Osteocyte (in vitro differentiated cells): Measurements from ENCODE around the gene PRDM15. TPM values are rescaled to one million over a fixed set of nuclear protein-coding genes. Genes with fewer than 3 reads are reported as not detected.
"Not testable (repeated sequence)": the region's sequence is repeated elsewhere in the genome, so short reads cannot be mapped to it uniquely, and the experiment has no call there.

ENCODE experiments used
- DNase-seq: peaks from one replicate; pipeline ENCODE4 v3.0.0; 2021; ENCODE audit warnings: mixed read lengths; ENCODE audit not compliant: unreplicated experiment; ENCODE audit errors: extremely low spot score
- H3K27ac Mint-ChIP-seq: one replicate; pipeline ENCODE4 v1.8.0; 2021; ENCODE audit warnings: mild to moderate bottlenecking, mixed read lengths; ENCODE audit not compliant: unreplicated experiment
- H3K27me3 Mint-ChIP-seq: one replicate; pipeline ENCODE4 v1.8.0; 2021; ENCODE audit warnings: mixed read lengths; ENCODE audit not compliant: unreplicated experiment
- H3K36me3 Mint-ChIP-seq: one replicate; pipeline ENCODE4 v1.8.0; 2021; ENCODE audit warnings: mixed read lengths; ENCODE audit not compliant: unreplicated experiment
- H3K4me1 Mint-ChIP-seq: one replicate; pipeline ENCODE4 v1.8.0; 2021; ENCODE audit warnings: mixed read lengths; ENCODE audit not compliant: unreplicated experiment
- H3K4me3 Mint-ChIP-seq: one replicate; pipeline ENCODE4 v1.8.0; 2021; ENCODE audit warnings: mild to moderate bottlenecking, moderate library complexity, mixed read lengths; ENCODE audit not compliant: unreplicated experiment
- H3K9me3 Mint-ChIP-seq: one replicate; pipeline ENCODE4 v1.8.0; 2021; ENCODE audit warnings: mixed read lengths; ENCODE audit not compliant: unreplicated experiment
- total RNA-seq: library from RNA; stranded (reverse); gene quantifications from 2 replicates; pipeline ENCODE4 v1.2.1, GENCODE V29; 2021
- TF ChIP-seq, protein P1 (sequence below): fragments of 200-600 bp; sonication (generic); IDR thresholded peaks from 2 replicates; pipeline ENCODE4 v1.5.0; 2021; ENCODE audit warnings: antibody characterized with exemption, mild to moderate bottlenecking, moderate library complexity

Gene PRDM15
- total RNA-seq, 1 donor from 2014 or later = 11.4 TPM

DNA sequence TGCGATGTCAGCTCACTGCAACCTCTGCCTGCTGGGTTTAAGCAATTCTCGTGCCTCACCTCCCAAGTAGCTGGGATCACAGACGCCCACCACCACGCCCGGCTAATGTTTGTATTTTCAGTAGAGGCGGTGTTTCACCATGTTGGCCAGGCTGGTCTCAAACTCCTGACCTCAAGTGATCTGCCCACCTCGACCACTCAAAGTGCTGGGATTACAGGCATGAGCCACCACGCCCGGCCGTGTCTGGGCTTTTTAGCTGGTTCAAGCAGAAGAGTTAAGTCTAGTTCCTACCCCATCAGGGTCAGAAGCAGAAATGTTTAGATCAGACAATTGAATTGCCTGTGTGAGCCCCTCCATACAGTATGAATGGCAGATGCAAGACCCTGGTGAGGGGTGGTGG lies 84.5 kb downstream of the PRDM15 start:
- no peaks in the 10 kb centered on the region for H3K4me1 Mint-ChIP-seq
- peaks cover 6% of the 10 kb centered on the region for H3K36me3 Mint-ChIP-seq
- DNase-seq = no peak
- H3K27ac Mint-ChIP-seq = no peak overlapping the region
- peaks cover 9% of the 10 kb centered on the region for H3K27me3 Mint-ChIP-seq
- no peak overlapping the region for H3K4me3 Mint-ChIP-seq
- TF ChIP-seq, protein P1, sequence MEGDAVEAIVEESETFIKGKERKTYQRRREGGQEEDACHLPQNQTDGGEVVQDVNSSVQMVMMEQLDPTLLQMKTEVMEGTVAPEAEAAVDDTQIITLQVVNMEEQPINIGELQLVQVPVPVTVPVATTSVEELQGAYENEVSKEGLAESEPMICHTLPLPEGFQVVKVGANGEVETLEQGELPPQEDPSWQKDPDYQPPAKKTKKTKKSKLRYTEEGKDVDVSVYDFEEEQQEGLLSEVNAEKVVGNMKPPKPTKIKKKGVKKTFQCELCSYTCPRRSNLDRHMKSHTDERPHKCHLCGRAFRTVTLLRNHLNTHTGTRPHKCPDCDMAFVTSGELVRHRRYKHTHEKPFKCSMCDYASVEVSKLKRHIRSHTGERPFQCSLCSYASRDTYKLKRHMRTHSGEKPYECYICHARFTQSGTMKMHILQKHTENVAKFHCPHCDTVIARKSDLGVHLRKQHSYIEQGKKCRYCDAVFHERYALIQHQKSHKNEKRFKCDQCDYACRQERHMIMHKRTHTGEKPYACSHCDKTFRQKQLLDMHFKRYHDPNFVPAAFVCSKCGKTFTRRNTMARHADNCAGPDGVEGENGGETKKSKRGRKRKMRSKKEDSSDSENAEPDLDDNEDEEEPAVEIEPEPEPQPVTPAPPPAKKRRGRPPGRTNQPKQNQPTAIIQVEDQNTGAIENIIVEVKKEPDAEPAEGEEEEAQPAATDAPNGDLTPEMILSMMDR = no peak
- peaks cover 14% of the 10 kb centered on the region for H3K9me3 Mint-ChIP-seq

DNA sequence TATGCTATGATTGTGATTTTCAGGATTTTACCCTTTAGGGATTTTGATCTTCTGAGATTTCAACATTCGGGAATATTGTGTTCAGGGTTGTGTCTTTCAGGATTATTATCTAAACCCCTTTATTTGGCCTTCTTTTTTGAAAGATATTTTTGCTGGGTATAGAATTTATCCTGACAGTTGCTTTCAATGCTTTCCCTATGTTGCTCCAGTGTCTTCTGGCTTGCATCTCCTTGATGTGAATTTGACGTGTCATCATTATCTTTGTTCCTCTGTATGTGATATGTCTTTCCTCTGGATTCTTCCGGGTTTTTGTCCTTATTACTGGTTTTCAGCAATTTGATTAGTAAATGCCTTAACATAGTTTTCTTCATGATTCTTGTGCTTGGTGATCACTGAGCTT lies 86.4 kb downstream of the PRDM15 start:
- H3K36me3 Mint-ChIP-seq = peaks cover 3% of the 10 kb centered on the region
- TF ChIP-seq, protein P1 = no peak

DNA sequence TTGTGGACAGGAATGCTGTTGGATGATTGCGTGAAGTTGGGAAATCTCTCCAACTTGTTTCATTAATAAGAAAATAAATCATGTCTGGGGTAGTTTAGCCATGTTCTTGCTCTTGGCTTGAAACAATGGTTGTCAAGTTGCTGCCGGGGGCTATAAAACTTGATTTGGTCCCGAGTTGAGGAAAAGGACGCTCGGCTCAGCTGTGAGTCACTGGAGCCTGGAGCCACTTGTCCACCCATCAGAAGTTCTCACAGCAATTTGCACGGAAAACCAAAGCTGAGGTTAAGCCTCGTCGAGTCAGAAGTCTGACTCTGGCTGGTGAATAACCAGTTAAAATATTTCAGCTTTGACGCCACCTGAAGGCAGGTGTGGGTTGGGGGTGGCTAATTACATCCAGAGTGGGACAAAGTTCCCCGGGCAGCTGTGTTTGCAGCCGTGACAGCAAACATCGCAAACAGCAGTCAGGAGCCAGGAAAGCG lies 92.6 kb downstream of the PRDM15 start:
- no peak for DNase-seq
- Mint-ChIP-seq H3K4me3 (no peak overlapping the region), H3K4me1 (peaks cover 14% of the 10 kb centered on the region), H3K36me3 (no peaks in the 10 kb centered on the region), H3K9me3 (no peaks in the 10 kb centered on the region), H3K27me3 (peaks cover 27% of the 10 kb centered on the region), H3K27ac (peak overlapping the region; percentile 72)
- TF ChIP-seq, protein P1 = no peak

More for the DNA sequence above, 86.4 kb downstream of the PRDM15 start:
- H3K4me1 Mint-ChIP-seq = no peaks in the 10 kb centered on the region
- H3K27me3 Mint-ChIP-seq = peaks cover 16% of the 10 kb centered on the region
- no peak overlapping the region for H3K4me3 Mint-ChIP-seq
- H3K27ac Mint-ChIP-seq = no peak overlapping the region
- no peak for DNase-seq
- peaks cover 14% of the 10 kb centered on the region for H3K9me3 Mint-ChIP-seq

DNA sequence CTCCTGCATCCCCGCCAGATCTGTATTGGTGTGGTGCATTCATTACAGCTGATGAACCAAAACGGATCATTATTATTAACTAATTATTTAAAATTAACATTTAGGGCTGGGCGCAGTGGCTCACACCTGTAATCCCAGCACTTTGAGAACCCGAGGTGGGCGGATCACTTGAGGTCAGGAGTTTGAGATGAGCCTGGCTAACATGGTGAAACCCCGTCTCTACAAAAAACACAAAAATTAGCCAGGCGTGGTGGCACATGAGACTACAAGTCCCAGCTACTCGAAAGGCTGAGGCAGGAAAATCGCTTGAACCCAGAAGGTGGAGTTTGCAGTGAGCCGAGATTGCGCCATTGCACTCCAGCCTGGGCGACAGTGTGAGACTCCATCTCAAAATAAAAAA lies 93.9 kb downstream of the PRDM15 start:
- H3K9me3 Mint-ChIP-seq, H3K27ac Mint-ChIP-seq, H3K4me3 Mint-ChIP-seq, H3K36me3 Mint-ChIP-seq, DNase-seq: not testable (repeated sequence)
- Mint-ChIP-seq H3K27me3 (peaks cover 36% of the 10 kb centered on the region), H3K4me1 (peaks cover 17% of the 10 kb centered on the region)

DNA sequence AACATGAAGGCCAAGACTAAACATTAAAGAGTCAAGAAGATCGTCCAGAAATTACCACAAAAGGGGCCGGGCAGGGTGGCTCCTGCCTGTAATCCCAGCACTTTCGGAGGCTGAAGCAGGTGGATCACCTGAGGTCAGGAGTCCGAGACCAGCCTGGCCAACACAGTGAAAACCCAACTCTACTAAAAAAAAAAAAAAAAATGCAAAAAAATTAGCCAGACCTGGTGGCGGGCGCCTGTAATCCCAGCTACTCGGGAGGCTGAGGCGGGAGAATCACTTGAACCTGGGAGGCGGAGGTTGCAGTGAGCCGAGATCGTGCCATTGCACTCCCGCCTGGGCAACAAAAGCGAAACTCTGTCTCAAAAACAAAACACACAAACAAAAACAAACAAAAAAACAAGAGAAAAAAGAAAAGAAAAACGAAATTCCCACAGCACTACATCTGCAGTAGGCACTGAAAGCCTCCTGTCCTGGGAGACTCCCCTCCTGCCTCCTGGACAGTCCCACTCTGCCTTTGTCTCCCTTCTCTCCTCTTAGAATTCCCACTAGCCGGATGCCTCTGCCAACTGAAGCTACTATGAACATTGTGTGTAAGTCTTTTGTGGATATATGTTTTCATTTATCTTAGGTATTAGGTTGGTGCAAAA lies 94.6 kb downstream of the PRDM15 start:
- Mint-ChIP-seq H3K4me1 (peaks cover 19% of the 10 kb centered on the region), H3K36me3 (no peaks in the 10 kb centered on the region), H3K4me3 (no peak overlapping the region), H3K9me3 (no peaks in the 10 kb centered on the region), H3K27me3 (peaks cover 36% of the 10 kb centered on the region), H3K27ac (no peak overlapping the region)
- DNase-seq = no peak
- TF ChIP-seq, protein P1 = no peak
